K562 (cell line): ENCODE results near the gene FHL1. TPM values are rescaled to one million over a fixed set of nuclear protein-coding genes. Genes with fewer than 3 reads are reported as not detected.

Experiments used
- ATF3 ChIP-seq, 2 experiments: fragments of 450-650 bp in 1 of 2; sonication (generic) in 1 of 2; formaldehyde crosslinking in 1 of 2; IDR thresholded peaks in 1 of 2; conservative IDR thresholded peaks in 1 of 2; 2 replicates each; pipeline versions ENCODE4 v1.6.1 to v1.8.1; 2016 to 2023; ENCODE audit warnings: mild to moderate bottlenecking in 2 of 2, moderate library complexity in 2 of 2, inconsistent platforms in 1 of 2, missing genetic modification reagents in 1 of 2
- CBFB ChIP-seq: sonication (generic); formaldehyde crosslinking; IDR thresholded peaks from 2 replicates; pipeline ENCODE4 v1.4.0; 2020; ENCODE audit warnings: mild to moderate bottlenecking, missing genetic modification reagents
- CREB3L1 ChIP-seq: fragments of 450-650 bp; IDR thresholded peaks from 2 replicates; pipeline ENCODE4 v1.6.1; 2014; ENCODE audit warnings: low read depth, mild to moderate bottlenecking, moderate library complexity, borderline replicate concordance
- HES1 ChIP-seq: fragments of 450-650 bp; IDR thresholded peaks from 2 replicates; pipeline ENCODE4 v1.6.1; 2016; ENCODE audit warnings: low read depth, mild to moderate bottlenecking, moderate library complexity
- MTA1 ChIP-seq: fragments of 450-650 bp; IDR thresholded peaks from 2 replicates; pipeline ENCODE4 v1.6.1; 2017; ENCODE audit warnings: borderline replicate concordance
- MYC ChIP-seq, 2 experiments: fragments of 250-450 bp in 1 of 2; sonication (Bioruptor Pico) in 1 of 2; IDR thresholded peaks; 2 replicates each; pipeline versions ENCODE4 v1.5.1 to v1.6.1; 2012 to 2021; ENCODE audit warnings: low read depth in 2 of 2, borderline replicate concordance in 1 of 2, improper control_type of control experiment in 1 of 2, low read length in 1 of 2, mild to moderate bottlenecking in 1 of 2, moderate library complexity in 1 of 2
- NEUROD1 ChIP-seq: fragments of 150-350 bp; IDR thresholded peaks from 2 replicates; pipeline ENCODE4 v1.6.1; 2014; ENCODE audit warnings: borderline replicate concordance, low read length, low read depth; ENCODE audit not compliant: partially characterized antibody
- RBBP5 ChIP-seq: fragments of 200-600 bp; sonication (generic); IDR thresholded peaks from 2 replicates; pipeline ENCODE4 v1.6.1; 2012; ENCODE audit warnings: borderline replicate concordance, mild to moderate bottlenecking, low read length, control low read depth, inconsistent platforms; ENCODE audit not compliant: insufficient read depth, poor library complexity, severe bottlenecking
- RFX7 ChIP-seq: fragments of 250-450 bp; sonication (Bioruptor Pico); IDR thresholded peaks from 2 replicates; pipeline ENCODE4 v1.5.1; 2021; ENCODE audit warnings: mild to moderate bottlenecking
- SP2 ChIP-seq: IDR thresholded peaks from 2 replicates; pipeline ENCODE4 v1.6.1; 2011; ENCODE audit warnings: mild to moderate bottlenecking, low read depth, low read length, moderate library complexity; ENCODE audit not compliant: poor library complexity, severe bottlenecking; ENCODE audit errors: extremely low read depth
- SRSF3 ChIP-seq: fragments of 200-400 bp; formaldehyde crosslinking; IDR thresholded peaks from 2 replicates; pipeline ENCODE4 v1.6.1; 2016; ENCODE audit warnings: mild to moderate bottlenecking, low read length, moderate library complexity; ENCODE audit not compliant: insufficient read depth
- ZBTB43 ChIP-seq: sonication (generic); formaldehyde crosslinking; IDR thresholded peaks from 2 replicates; pipeline ENCODE4 v1.8.0; 2023; ENCODE audit warnings: mild to moderate bottlenecking, missing genetic modification reagents
- ZFP1 ChIP-seq: fragments of 450-650 bp; formaldehyde crosslinking; IDR thresholded peaks from 2 replicates; pipeline ENCODE4 v1.4.0; 2020; ENCODE audit warnings: mild to moderate bottlenecking, mixed read lengths
- ZNF609 ChIP-seq: sonication (generic); formaldehyde crosslinking; IDR thresholded peaks from 2 replicates; pipeline ENCODE4 v1.8.1; 2023; ENCODE audit warnings: missing genetic modification reagents, mild to moderate bottlenecking, borderline replicate concordance
- polyA plus RNA-seq, 8 experiments: library from polyadenylated mRNA; depleted of rRNA in 4 of 8; stranded (reverse) in 5 of 8; unstranded in 3 of 8; fragments of >200 nt; fragmentation: Nextera tagmentation in 2 of 8; fragmentation: Illumina TruSeq in 1 of 8; extraction: Ambion mirVana in 2 of 8; extraction: Trizol in 1 of 8; gene quantifications; 2 replicates each; pipeline versions ENCODE4 v1.2.1 to v1.2.3, GENCODE V29; 2011 to 2014; ENCODE audit warnings: inconsistent platforms in 1 of 8, missing spikeins in 1 of 8
- total RNA-seq, 7 experiments: library from RNA; depleted of rRNA in 6 of 7; stranded (reverse); fragments of >200 nt in 6 of 7; fragmentation: Illumina TruSeq in 2 of 7; extraction: Trizol in 2 of 7; gene quantifications; 2 replicates each; pipeline versions ENCODE4 v1.2.1 to v1.2.3, GENCODE V29; 2011 to 2021; ENCODE audit warnings: low replicate concordance in 1 of 7

Gene FHL1
- total and polyA plus RNA-seq, 9 of the 15 experiments (the other 6 are each of a cell fraction or from before 2014, with no cell fraction given): 0.03 to 3.0 (median 0.13) TPM; not detected in 1

GRCh38 chrX:136130931-136131833 is 16.2 kb upstream of the FHL1 start (continued):
- TF ChIP-seq HES1 (peak; percentile 97), SRSF3 (no peak), ATF3 (IDR thresholded peaks at IDR 0.05) (peak; percentile 94), ATF3 (CRISPR knock-in tag; conservative IDR thresholded peaks at IDR 0.05) (no peak), RBBP5 (no peak), MTA1 (peak; percentile 63; the same call in 1 of the 2 replicates), MYC (IDR thresholded peaks at IDR 0.05; ENCODE audit: low read depth, low read length) (peak; percentile 36; the same call in 1 of the 2 replicates), MYC (CRISPR knock-in tag; IDR thresholded peaks at IDR 0.05; ENCODE audit: borderline replicate concordance, low read depth) (no peak), ZNF609 (CRISPR knock-in tag) (peak; percentile 61; the same call in 1 of the 2 replicates), RFX7 (no peak), ZBTB43 (CRISPR knock-in tag) (no peak), CBFB (peak; percentile 66; the same call in 1 of the 2 replicates), NEUROD1 (no peak), CREB3L1 (no peak), ZFP1 (no peak), SP2 (no peak)
